Upper lobe of right lung (tissue), 1 donor: ENCODE results near the gene WFDC10A. TPM values are rescaled to one million over a fixed set of nuclear protein-coding genes. Genes with fewer than 3 reads are reported as not detected.
"Not testable (repeated sequence)": the region's sequence is repeated elsewhere in the genome, so short reads cannot be mapped to it uniquely, and the experiment has no call there.

Source experiments
- ATAC-seq: fragments of 200-7000 bp; cut with Tn5 transposase; one replicate; pipeline ENCODE4 v1.9.1; 2020; ENCODE audit warnings: mild to moderate bottlenecking, moderate library complexity
- DNase-seq: peaks from one replicate; pipeline ENCODE4 v3.0.0-alpha.2; 2020
- H3K27ac ChIP-seq: fragments of 200-600 bp; one replicate; pipeline ENCODE4 v1.8.0; 2022
- H3K27me3 ChIP-seq: fragments of 200-600 bp; one replicate; pipeline ENCODE4 v1.8.0; 2022; ENCODE audit warnings: mild to moderate bottlenecking
- H3K36me3 ChIP-seq: fragments of 200-600 bp; one replicate; pipeline ENCODE4 v1.8.0; 2022
- H3K4me1 ChIP-seq: fragments of 200-600 bp; one replicate; pipeline ENCODE4 v1.8.0; 2022
- H3K4me3 ChIP-seq: fragments of 200-600 bp; one replicate; pipeline ENCODE4 v1.8.0; 2022; ENCODE audit warnings: mild to moderate bottlenecking
- H3K9me3 ChIP-seq: fragments of 200-600 bp; one replicate; pipeline ENCODE4 v1.8.0; 2022
- intact Hi-C: fragments of 100-400 bp; cut with DNase I; formaldehyde crosslinking; loops from one replicate; pipeline ENCODE4 v1.11.0; 2022
- long read RNA-seq: library from polyadenylated mRNA; unstranded; transcript quantifications from one replicate; pipeline ENCODE4 v2.0.0, GENCODE V29; 2021
- total RNA-seq: library from RNA; stranded (reverse); fragmentation: NEBNext Ultra II Directional; extraction: Animal tissue kit (Norgen Biotek cat#: 25700); gene quantifications from one replicate; pipeline ENCODE4 v1.2.1, GENCODE V29; 2021
- TF ChIP-seq, protein P1 (sequence below): fragments of 200-600 bp; IDR thresholded peaks from one replicate; pipeline ENCODE4 v1.8.0; 2022; ENCODE audit warnings: antibody characterized with exemption
- donor health status: DM: no; HTN: yes; CAD: no; lungs with severe emphysema.

Gene WFDC10A
- not detected for total RNA-seq
- long read RNA-seq: 0 reads

DNA sequence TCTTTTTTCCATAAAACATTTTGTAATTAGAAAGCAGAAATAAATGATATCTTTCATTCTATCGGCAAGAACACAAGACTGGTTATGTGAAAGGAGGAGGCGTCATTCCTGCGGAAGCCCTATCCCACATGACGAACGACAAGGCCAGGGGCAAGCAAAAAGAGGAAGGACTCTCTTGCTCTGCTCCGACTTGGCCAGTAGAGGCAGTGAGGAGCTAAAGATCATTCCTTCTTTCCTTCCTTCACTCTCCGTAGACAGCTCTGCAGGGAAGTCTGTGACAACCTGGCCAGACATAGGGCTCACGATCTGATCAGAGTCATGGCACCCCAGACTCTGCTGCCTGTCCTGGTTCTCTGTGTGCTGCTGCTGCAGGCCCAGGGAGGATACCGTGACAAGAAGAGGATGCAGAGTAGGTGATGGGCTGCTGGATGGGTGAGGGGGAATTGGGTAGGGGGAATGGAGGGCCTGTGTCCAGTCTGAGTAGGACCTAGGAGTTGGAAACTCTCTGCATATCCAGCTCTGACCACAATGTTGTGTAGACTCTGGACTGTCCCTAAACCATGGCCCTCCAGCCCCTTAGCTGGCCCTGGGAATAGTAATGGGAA, at the start of gene WFDC10A:
Gene WFDC10A (plus strand): TSS at position 244 of the 605 bp plus-strand sequence. CDS start 75 bp downstream, at position 319.
- ATAC-seq: peak; percentile 98

DNA sequence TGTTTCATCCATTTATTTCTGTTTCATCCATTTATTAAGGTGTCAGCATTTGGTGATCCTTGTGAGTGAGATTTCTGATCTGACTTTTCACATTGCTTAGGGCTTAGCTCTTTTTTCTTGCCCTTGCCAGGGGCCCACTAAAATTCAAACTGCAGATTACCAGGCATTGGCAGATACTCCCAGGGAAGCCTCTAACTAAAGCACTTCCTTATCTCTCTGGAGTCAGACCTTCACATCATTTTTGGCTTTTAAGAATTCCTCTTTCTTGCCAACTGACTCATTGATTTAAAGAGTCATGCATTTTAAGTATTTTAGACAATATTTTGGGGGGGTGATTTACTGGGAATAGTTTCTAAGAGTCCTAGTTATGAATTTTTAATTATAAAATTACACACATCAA, 47.8 kb upstream of the WFDC10A start:
- no peak overlapping the region for H3K27ac ChIP-seq
- no peak overlapping the region for H3K4me3 ChIP-seq
- no peak for ATAC-seq
- H3K4me1 ChIP-seq: no peaks in the 10 kb centered on the region
- no peaks in the 10 kb centered on the region for H3K36me3 ChIP-seq
- no peaks in the 10 kb centered on the region for H3K9me3 ChIP-seq
- intact Hi-C loops: no loop called here
- H3K27me3 ChIP-seq: peaks cover 3% of the 10 kb centered on the region
- TF ChIP-seq, protein P1, sequence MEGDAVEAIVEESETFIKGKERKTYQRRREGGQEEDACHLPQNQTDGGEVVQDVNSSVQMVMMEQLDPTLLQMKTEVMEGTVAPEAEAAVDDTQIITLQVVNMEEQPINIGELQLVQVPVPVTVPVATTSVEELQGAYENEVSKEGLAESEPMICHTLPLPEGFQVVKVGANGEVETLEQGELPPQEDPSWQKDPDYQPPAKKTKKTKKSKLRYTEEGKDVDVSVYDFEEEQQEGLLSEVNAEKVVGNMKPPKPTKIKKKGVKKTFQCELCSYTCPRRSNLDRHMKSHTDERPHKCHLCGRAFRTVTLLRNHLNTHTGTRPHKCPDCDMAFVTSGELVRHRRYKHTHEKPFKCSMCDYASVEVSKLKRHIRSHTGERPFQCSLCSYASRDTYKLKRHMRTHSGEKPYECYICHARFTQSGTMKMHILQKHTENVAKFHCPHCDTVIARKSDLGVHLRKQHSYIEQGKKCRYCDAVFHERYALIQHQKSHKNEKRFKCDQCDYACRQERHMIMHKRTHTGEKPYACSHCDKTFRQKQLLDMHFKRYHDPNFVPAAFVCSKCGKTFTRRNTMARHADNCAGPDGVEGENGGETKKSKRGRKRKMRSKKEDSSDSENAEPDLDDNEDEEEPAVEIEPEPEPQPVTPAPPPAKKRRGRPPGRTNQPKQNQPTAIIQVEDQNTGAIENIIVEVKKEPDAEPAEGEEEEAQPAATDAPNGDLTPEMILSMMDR: no peak
- no peak for DNase-seq

More for the DNA sequence above, at the start of gene WFDC10A:
- Histone ChIP-seq H3K4me1 (no peaks in the 10 kb centered on the region), H3K27ac (no peak within 1 kb of the TSS), H3K36me3 (no peaks in the 10 kb centered on the region), H3K9me3 (no peaks in the 10 kb centered on the region), H3K27me3 (no peaks in the 10 kb centered on the region), H3K4me3 (no peak within 1 kb of the TSS)
- intact Hi-C loops: no loop called here
- DNase-seq: no peak
- TF ChIP-seq, protein P1: peak; percentile 69

DNA sequence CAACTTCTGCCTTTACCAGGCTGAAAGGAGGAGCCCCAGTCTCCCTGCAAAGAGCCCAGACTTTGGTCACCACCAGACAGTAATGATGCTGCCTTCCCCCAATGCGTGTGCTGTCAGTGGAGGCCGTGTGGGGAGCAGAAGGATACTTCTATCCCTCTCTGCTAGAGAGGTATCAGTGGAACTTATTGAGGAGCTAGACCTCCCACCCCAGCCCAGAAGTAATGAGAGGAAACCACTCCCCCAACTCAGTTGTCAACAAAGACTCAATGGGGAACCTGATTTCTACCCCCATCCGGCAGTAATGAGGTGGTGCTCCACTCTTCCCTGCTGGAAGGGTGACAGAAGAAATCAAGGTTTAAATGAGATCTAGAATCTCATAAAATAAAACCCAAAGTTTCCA, 46.0 kb upstream of the WFDC10A start:
- H3K4me1 ChIP-seq: no peaks in the 10 kb centered on the region
- ATAC-seq: no peak
- no peaks in the 10 kb centered on the region for H3K36me3 ChIP-seq
- no peaks in the 10 kb centered on the region for H3K9me3 ChIP-seq
- H3K4me3 ChIP-seq: no peak overlapping the region
- intact Hi-C loops: no loop called here
- TF ChIP-seq, protein P1: no peak
- no peak for DNase-seq
- H3K27ac ChIP-seq: no peak overlapping the region
- H3K27me3 ChIP-seq: peaks cover 3% of the 10 kb centered on the region

DNA sequence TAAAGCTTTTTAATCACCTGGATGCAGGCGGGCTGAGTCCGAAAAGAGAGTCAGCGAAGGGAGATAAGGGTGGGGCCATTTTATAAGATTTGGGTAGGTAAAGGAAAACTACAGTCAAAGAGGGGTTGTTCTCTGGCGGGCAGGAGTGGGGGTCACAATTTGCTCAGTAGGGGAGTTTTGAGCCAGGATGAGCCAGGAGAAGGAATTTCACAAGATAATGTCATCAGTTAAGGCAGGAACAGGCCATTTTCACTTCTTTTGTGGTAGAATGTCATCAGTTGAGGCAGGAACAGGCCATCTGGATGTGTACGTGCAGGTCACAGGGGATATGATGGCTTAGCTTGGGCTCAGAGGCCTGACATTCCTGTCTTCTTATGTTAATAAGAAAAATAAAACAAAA, 45.2 kb upstream of the WFDC10A start:
- intact Hi-C loops, H3K36me3 ChIP-seq, ATAC-seq, DNase-seq, H3K9me3 ChIP-seq, H3K4me1 ChIP-seq, H3K27me3 ChIP-seq, H3K4me3 ChIP-seq, H3K27ac ChIP-seq: not testable (repeated sequence)

DNA sequence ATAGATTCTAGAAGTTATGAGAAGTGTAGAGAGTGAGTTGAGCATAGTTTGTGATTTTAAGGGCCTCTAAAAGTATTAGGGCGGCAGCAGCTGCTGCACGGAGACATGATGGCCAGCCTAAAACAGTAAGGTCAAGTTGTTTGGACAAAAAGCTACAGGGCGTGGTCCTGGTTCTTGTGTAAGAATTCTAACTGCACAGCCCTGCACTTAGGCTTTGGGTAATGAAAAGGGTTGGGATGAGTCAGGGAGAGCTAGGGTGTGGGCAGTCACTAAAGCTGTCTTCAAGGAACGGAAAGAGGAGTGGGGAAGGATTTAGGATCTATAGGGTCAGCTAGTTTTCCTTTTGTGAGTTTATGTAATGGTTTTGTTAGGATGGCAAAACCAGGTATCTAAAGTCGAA, 43.6 kb upstream of the WFDC10A start:
- H3K27ac ChIP-seq, ATAC-seq, H3K27me3 ChIP-seq, H3K4me1 ChIP-seq, intact Hi-C loops, H3K36me3 ChIP-seq, DNase-seq, H3K9me3 ChIP-seq, H3K4me3 ChIP-seq: not testable (repeated sequence)

DNA sequence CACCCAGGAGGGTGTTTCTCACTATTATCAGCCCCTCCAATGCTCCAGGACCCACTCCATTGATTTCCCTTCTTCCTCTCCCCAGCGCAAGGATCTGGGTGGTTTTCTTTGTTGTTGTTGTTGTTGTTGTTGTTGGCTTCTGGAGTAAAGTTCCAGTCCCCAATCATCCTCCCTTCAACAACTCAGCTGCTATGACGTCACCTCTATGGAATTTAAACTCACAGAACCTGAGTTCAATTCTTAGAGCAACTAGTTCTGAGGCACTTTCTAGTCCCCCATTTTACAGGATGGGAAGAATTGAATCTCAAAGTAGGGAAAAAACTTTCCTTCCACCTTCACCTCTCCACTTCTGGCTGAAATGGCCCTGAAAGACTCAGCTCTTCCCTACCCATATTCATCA, 40.7 kb upstream of the WFDC10A start:
- Histone ChIP-seq H3K27me3 (no peaks in the 10 kb centered on the region), H3K27ac (no peak overlapping the region), H3K36me3 (no peaks in the 10 kb centered on the region), H3K4me1 (no peaks in the 10 kb centered on the region), H3K9me3 (no peaks in the 10 kb centered on the region), H3K4me3 (no peak overlapping the region)
- TF ChIP-seq, protein P1: no peak
- DNase-seq (no peak), ATAC-seq (no peak)
- intact Hi-C loops: no loop called here

DNA sequence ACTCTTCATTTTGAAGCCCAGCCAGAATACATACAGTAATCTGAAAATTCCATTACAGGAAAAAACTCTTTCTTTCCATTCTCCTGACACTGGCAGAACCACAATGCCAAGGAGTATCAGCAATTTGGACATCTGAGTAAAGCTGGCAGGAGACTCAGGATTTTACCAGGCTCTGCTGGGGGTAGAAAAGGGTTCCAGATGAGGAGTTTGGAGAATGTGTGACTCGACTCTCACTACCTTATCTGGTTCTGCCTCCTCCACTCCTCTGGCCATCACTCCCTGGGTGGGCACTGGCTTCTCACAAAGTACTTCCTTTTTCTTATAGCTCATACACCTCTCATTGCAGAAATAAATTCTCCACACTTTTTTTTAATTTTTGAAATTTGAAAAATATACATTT, 39.8 kb upstream of the WFDC10A start:
- DNase-seq: no peak
- no peak overlapping the region for H3K4me3 ChIP-seq
- H3K4me1 ChIP-seq: no peaks in the 10 kb centered on the region
- no peak overlapping the region for H3K27ac ChIP-seq
- H3K27me3 ChIP-seq: no peaks in the 10 kb centered on the region
- no peak for ATAC-seq
- intact Hi-C loops: no loop called here
- H3K36me3 ChIP-seq: no peaks in the 10 kb centered on the region
- no peaks in the 10 kb centered on the region for H3K9me3 ChIP-seq
- TF ChIP-seq, protein P1: no peak
